Activated naive CD8-positive, alpha-beta T cell treated with anti-CD3 and anti-CD28 coated beads, Interleukin-2, amount 10 ng/mL, durations not matched to agents 7 days and 5 days (primary cell): Measurements from ENCODE around the gene APOF. TPM values are rescaled to one million over a fixed set of nuclear protein-coding genes. Genes with fewer than 3 reads are reported as not detected.
A peak's percentile ranks its signal among the peaks of the same experiment; 100 is the strongest.
"Not testable (repeated sequence)": the region's sequence is repeated elsewhere in the genome, so short reads cannot be mapped to it uniquely, and the experiment has no call there.

Source experiments
- ATAC-seq: fragments of 150-1000 bp; cut with Tn5 transposase; one replicate; pipeline ENCODE4 v1.10.0; 2021; ENCODE audit warnings: low read depth, moderate library complexity
- POLR2A ChIA-PET: fragments of 350-600 bp; sonication (Branson Sonifier 250); formaldehyde crosslinking; loops from one replicate; lab custom pipeline; 2021; ENCODE audit warnings: antibody characterized with exemption; lab: Charles Lee
- DNase-seq: peaks from one replicate; pipeline ENCODE4 v3.0.0; 2021
- H3K27ac Mint-ChIP-seq: one replicate; pipeline ENCODE4 v1.8.0; 2022; ENCODE audit warnings: mild to moderate bottlenecking, mixed read lengths
- H3K27me3 Mint-ChIP-seq: one replicate; pipeline ENCODE4 v1.8.0; 2022; ENCODE audit warnings: mild to moderate bottlenecking, moderate library complexity, mixed read lengths
- H3K36me3 Mint-ChIP-seq: one replicate; pipeline ENCODE4 v1.8.0; 2021; ENCODE audit warnings: mild to moderate bottlenecking, mixed read lengths
- H3K4me1 Mint-ChIP-seq: one replicate; pipeline ENCODE4 v1.8.0; 2021; ENCODE audit warnings: mixed read lengths
- H3K4me3 Mint-ChIP-seq: one replicate; pipeline ENCODE4 v1.8.0; 2022; ENCODE audit warnings: mild to moderate bottlenecking, moderate library complexity, mixed read lengths
- H3K9me3 Mint-ChIP-seq: one replicate; pipeline ENCODE4 v1.8.0; 2021; ENCODE audit warnings: mixed read lengths
- total RNA-seq, 2 experiments: library from RNA; stranded (reverse); gene quantifications; one replicate each; pipeline ENCODE4 v1.2.3, GENCODE V29; 2021

Gene APOF
- total RNA-seq, 2 experiments from 2014 or later: not detected

DNA sequence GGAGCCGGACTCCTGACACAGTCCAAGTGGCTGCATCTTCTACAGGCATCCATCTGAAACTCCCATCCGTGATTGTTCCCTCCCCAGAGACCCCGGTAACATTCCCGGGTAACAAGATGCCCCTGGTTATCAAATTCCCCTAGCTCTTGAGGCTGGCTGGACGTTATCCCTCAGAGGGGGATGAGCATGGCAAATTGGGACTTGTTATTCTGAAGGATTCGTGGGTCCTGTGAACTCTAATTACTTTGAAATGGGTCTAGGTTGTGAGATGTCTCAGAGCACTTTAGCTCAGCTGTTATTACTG lies 28.2 kb downstream of the APOF start:
- no peaks in the 10 kb centered on the region for H3K9me3 Mint-ChIP-seq
- POLR2A ChIA-PET: interaction anchor here (1.8 to 5.0 kb wide), 2 partner anchors 19 to 25 kb away, joined by 17 to 40 read pairs; partner anchors contain the start of genes CNPY2 and STAT2
- peaks cover 37% of the 10 kb centered on the region for H3K4me1 Mint-ChIP-seq

DNA sequence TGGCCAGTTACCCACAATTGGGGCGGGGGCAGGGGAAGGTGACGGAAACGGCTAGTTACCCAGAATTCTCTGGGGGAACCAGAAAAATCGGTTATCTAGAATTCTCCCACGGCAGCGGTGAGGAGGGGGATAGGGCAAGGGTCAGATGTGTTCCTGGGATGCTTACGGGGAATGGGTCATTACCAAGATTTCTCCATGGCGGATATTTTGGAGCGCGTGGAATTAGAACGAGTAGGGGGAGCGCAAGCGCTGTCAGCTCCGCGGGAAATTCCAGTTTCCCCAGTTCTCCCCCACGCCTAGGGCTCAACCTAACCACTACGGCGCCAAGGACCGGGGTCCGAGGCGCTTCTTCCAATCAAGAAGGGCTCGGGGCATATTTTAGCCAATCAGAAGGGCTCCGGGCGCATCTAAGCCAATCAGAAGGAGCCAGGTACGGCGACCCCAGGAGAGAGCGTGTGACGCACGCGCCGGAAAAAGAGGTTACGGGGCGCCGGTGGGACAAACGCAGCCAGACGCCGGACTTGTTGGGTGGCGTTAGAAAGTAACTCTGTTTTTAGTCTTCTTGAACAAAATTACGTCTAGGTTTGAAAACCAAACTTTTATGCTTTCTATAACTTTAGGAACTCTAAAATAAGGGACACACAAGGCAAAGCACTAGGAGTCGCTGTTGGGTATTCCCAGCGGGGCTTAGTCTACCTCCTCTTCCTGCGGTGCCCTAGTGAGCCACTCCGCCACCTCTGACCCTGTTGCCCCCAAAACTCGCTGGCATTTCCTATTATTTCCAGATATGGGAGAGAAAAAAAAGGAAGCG lies 28.8 kb downstream of the APOF start, which contains the start of gene PAN2:
TSS of gene PAN2 (minus strand) at position 322 of the 811 bp plus-strand sequence. CDS start 906 bp downstream, outside the sequence.
- DNase-seq (peak; percentile 89), ATAC-seq (peak; percentile 91)
- POLR2A ChIA-PET: interaction anchor here (0.6 to 5.0 kb wide), 7 partner anchors 9 to 131 kb away, joined by 3 to 40 read pairs (median 5); partner anchors contain the start of genes CNPY2 and STAT2
- Mint-ChIP-seq H3K36me3 (peaks cover 7% of the 10 kb centered on the region), H3K4me1 (peaks cover 32% of the 10 kb centered on the region), H3K9me3 (no peaks in the 10 kb centered on the region), H3K27me3 (no peaks in the 10 kb centered on the region), H3K4me3 (peak within 1 kb of the TSS; percentile 92), H3K27ac (peak within 1 kb of the TSS; percentile 94)

More for the DNA sequence above, 28.2 kb downstream of the APOF start:
- peak overlapping the region; percentile 94 for H3K27ac Mint-ChIP-seq
- H3K36me3 Mint-ChIP-seq: peaks cover 9% of the 10 kb centered on the region
- H3K4me3 Mint-ChIP-seq: peak overlapping the region; percentile 92
- DNase-seq (no peak), ATAC-seq (no peak)
- H3K27me3 Mint-ChIP-seq: no peaks in the 10 kb centered on the region

DNA sequence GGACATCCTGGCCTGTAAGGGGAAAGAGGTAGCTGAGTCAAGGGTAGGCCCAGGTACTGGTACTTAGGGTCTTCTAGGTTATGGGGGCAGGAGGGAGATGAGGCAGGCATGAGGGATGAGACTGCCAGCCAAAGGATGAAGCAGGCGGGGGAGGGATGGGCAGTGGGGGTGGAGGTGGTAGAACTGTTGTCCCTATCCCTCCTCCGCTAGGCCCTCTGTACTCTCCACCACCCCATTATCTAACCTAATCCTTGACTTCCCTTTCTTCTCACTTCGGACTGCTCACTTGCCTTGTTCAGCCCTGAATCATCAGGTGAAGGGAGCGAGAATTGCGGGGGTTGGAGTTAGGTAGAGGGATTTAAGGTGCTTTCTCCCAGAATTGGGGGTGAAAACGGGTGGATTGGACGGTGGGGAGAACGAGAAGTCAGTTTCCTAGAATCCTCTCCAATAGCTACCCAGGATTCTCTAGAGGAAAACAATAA lies 29.4 kb downstream of the APOF start:
- ATAC-seq: peak; percentile 2
- Mint-ChIP-seq H3K36me3 (peaks cover 5% of the 10 kb centered on the region), H3K4me1 (peaks cover 26% of the 10 kb centered on the region), H3K9me3 (no peaks in the 10 kb centered on the region), H3K27ac (peak overlapping the region; percentile 94), H3K4me3 (peak overlapping the region; percentile 92), H3K27me3 (no peaks in the 10 kb centered on the region)
- DNase-seq: no peak
- POLR2A ChIA-PET: interaction anchor here (0.6 to 5.0 kb wide), 8 partner anchors 10 to 132 kb away, joined by 3 to 40 read pairs (median 4); partner anchors contain the start of genes CNPY2, CS and STAT2

DNA sequence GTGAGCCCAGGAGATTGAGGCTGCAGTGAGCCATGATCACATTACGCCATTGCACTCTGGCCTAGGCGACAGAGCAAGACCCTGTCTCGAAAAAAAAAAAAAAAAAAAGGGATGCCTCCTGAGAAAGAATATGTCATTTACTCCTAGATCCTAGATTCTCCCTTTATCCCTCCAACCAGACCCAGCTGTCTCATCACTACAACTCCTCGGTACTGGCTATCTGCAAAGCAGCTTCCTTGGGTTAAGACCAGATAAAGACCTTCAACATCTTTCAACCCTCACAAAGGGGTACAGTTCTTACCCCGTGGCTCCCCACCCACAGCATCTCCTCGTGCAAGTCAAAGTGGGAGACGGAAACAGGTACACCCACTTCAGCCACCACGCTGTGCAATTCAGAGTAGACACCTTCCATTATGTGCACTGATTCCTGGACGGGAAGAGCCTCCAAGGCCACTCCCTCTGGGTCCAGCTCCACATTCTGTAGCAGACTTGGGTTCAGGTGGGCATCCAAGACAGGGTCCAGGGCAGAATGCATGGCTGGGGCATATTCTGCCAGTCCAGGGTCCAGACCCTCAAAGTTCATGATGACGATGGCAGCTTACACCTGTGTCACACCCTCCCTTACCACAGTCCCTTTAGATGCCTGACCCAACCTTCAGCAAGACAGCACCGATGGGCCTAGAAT lies 30.0 kb downstream of the APOF start:
- ATAC-seq (no peak), DNase-seq (no peak)
- H3K36me3 Mint-ChIP-seq: peaks cover 5% of the 10 kb centered on the region
- peak overlapping the region; percentile 92 for H3K4me3 Mint-ChIP-seq
- H3K9me3 Mint-ChIP-seq: no peaks in the 10 kb centered on the region
- no peaks in the 10 kb centered on the region for H3K27me3 Mint-ChIP-seq
- H3K4me1 Mint-ChIP-seq: peaks cover 23% of the 10 kb centered on the region
- POLR2A ChIA-PET: interaction anchor here (0.8 to 5.0 kb wide), 8 partner anchors 11 to 33 kb away, joined by 3 to 40 read pairs (median 8); partner anchors contain the start of genes CNPY2, CS and STAT2
- H3K27ac Mint-ChIP-seq: peak overlapping the region; percentile 94

DNA sequence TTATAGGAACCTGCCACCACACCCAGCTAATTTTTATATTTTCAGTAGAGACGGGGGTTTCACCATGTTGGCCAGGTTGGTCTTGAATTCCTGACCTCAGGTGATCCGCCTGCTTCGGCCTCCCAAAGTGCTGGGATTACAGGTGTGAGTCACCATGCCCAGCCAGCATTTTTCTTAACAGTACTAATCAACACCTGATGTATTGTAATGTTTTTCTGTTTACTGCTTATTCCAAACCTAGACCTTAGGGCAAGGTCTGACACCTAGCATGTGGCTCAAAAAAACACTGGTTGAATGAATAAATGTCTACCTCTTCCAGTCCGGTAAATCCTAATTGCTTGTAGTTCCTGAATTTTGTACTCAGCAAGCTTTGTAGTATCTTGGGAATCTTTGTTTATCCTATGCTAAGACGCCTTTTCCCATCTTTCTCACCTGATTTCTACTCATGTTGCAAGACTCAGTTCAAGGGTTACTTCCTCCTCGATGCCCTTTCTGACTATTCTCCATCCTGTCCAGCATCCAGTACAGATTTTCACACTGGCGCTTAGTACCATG lies 31.6 kb downstream of the APOF start:
- H3K9me3 Mint-ChIP-seq: no peaks in the 10 kb centered on the region
- peak overlapping the region; percentile 17 for H3K27ac Mint-ChIP-seq
- H3K4me1 Mint-ChIP-seq: peaks cover 16% of the 10 kb centered on the region
- no peak for DNase-seq
- POLR2A ChIA-PET: interaction anchor here (2.1 kb wide), 1 partner anchor 29 kb away, joined by 4 read pairs; the partner anchor contains the start of gene STAT2
- H3K36me3 Mint-ChIP-seq: peaks cover 9% of the 10 kb centered on the region
- H3K4me3 Mint-ChIP-seq: no peak overlapping the region
- H3K27me3 Mint-ChIP-seq: no peaks in the 10 kb centered on the region
- no peak for ATAC-seq

DNA sequence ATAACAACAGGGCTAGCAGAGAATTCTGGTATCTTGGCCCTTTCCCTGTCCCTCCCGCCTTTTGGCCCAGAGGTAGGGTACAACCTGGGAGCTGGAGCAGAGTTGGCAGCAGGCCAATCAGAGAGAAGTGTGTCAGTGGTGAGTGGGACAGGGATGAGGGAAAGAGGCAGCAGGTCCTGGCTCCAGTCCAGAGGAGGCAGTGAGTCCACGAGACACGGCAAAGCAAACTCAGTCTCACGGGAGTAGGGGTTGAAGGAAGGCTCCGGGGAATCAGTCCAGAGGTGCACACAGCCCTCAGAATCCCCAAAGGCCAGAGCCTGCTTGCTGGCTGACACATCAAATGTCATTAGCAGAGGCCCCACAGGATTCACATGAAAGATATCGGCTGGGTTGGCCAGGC lies 36.1 kb downstream of the APOF start:
- H3K36me3 Mint-ChIP-seq: peaks cover 17% of the 10 kb centered on the region
- ATAC-seq: no peak

DNA sequence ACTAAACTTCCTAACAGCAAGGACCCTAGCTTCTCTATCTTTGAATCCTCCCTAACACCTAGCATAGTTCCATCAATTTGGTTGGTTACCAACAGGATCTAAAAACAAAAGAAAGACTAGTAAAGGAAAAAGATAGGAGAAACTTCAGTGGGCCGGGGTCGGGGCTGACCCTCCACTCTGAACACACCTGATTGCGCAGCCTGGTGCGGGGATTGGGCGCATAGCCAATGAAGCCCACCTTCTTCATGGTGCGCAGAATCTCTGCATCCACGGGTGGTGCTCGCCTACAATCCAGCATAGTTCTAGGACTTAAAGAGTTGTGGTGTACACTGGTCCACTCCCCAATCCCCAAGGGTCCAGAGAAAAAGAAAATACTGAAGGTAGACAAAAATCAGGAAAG lies 36.5 kb downstream of the APOF start:
- ATAC-seq (no peak), DNase-seq (no peak)
- peaks cover 15% of the 10 kb centered on the region for H3K36me3 Mint-ChIP-seq
- no peak overlapping the region for H3K4me3 Mint-ChIP-seq
- H3K27ac Mint-ChIP-seq: no peak overlapping the region
- H3K9me3 Mint-ChIP-seq: no peaks in the 10 kb centered on the region
- no peaks in the 10 kb centered on the region for H3K27me3 Mint-ChIP-seq
- peaks cover 10% of the 10 kb centered on the region for H3K4me1 Mint-ChIP-seq
- POLR2A ChIA-PET: interaction anchor here (0.6 to 0.8 kb wide), 2 partner anchors 10 to 1968 kb away, joined by 3 read pairs; partner anchors contain the start of gene CNPY2

More for the DNA sequence above, 36.1 kb downstream of the APOF start:
- DNase-seq: no peak
- POLR2A ChIA-PET: no interaction called here
- Mint-ChIP-seq H3K9me3 (no peaks in the 10 kb centered on the region), H3K27ac (no peak overlapping the region), H3K27me3 (no peaks in the 10 kb centered on the region), H3K4me1 (peaks cover 12% of the 10 kb centered on the region), H3K4me3 (no peak overlapping the region)

DNA sequence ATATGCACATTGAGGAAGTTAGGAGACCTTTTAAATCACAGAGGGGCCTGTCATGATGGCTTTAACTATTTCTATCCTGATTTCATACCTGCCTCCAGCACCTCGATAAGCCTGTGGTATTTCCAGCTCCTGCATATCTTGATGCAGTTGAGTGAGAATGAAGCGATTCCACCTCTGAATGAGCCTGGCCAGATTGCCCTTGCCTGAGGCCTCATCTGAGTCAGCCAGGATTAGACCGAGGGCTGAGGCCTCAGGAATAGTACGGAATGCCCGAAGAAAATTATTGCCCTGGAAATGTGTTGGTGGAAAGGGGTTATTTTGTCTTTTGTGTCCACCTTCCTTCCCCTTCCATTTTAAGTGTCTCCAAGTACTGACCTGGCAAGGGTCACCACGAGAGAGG lies 38.5 kb downstream of the APOF start:
- POLR2A ChIA-PET: interaction anchor here (0.9 to 1.3 kb wide), 2 partner anchors 15 to 36 kb away, joined by 3 read pairs; partner anchors contain the start of genes IL23A and STAT2
- peaks cover 10% of the 10 kb centered on the region for H3K4me1 Mint-ChIP-seq
- no peak overlapping the region for H3K4me3 Mint-ChIP-seq
- peaks cover 21% of the 10 kb centered on the region for H3K36me3 Mint-ChIP-seq
- no peaks in the 10 kb centered on the region for H3K27me3 Mint-ChIP-seq
- DNase-seq: no peak
- no peak for ATAC-seq
- H3K27ac Mint-ChIP-seq: no peak overlapping the region
- H3K9me3 Mint-ChIP-seq: no peaks in the 10 kb centered on the region

DNA sequence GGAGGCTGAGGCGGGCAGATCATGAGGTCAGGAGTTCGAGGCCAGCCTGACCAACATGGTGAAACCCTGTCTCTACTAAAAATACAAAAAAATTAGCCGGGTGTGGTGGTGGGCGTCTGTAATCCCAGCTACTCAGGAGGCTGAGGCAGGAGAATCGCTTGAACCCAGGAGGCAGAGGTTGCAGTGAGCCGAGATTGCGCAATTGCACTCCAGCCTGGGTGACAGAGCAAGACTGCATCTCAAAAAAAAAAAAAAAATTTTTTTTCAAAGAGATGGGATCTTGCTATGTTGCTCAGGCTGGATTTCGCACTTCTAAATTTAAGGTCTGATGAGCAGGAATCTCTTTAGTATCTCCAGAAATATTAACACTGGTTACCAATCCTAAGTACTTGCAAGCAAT lies 41.0 kb downstream of the APOF start:
- POLR2A ChIA-PET: interaction anchor here (0.7 to 1.5 kb wide), 4 partner anchors 11 to 317 kb away, joined by 3 to 4 read pairs (median 4); partner anchors contain the start of gene COQ10A
- not testable (repeated sequence) for H3K27ac Mint-ChIP-seq, DNase-seq, ATAC-seq, H3K4me3 Mint-ChIP-seq, H3K27me3 Mint-ChIP-seq, H3K4me1 Mint-ChIP-seq, H3K9me3 Mint-ChIP-seq
- peaks cover 20% of the 10 kb centered on the region for H3K36me3 Mint-ChIP-seq

DNA sequence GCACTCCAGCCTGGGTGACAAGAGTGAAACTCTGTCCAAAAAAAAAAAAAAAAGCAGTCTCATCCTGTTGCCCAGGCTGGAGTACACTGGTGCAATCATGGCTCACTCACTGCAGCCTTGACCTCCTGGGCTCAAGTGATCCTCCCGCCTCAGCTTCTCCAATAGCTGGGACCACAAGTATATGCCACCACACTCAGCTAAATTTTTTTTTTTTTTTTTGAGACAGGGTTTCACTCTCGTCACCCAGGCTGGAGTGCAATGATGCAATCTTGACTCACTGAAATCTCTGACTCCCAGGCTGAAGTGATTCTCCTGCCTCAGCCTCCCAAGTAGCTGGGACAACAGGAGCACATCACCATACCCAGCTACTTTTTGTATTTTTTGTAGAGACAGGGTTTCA lies 41.6 kb downstream of the APOF start:
- POLR2A ChIA-PET: interaction anchor here (0.7 to 1.5 kb wide), 7 partner anchors 12 to 317 kb away, joined by 3 to 6 read pairs (median 4); partner anchors contain the start of genes COQ10A and STAT2
- DNase-seq (no peak), ATAC-seq (no peak)
- Mint-ChIP-seq H3K27ac (no peak overlapping the region), H3K9me3 (no peaks in the 10 kb centered on the region), H3K36me3 (peaks cover 20% of the 10 kb centered on the region), H3K4me3 (no peak overlapping the region), H3K27me3 (no peaks in the 10 kb centered on the region), H3K4me1 (peaks cover 9% of the 10 kb centered on the region)

DNA sequence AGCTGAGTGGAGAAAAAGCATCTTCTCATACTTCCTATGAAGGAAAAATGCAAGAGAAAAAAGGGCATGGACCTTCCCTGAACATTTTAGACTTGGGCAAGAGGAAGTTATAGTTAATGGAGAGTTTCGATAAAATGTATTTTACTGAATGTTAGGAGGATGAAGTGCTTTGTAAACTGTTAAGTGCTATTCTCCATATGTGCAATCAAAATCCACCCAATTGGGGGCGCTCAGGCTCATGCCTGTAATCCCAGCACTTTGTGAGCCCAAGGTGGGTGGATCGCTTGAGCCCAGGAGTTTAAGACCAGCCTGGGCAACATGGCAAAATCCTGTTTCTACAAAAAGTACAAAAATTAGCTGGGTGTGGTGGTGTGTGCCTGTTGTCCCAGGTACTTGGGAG lies 45.0 kb downstream of the APOF start:
- H3K27ac Mint-ChIP-seq: no peak overlapping the region
- peaks cover 9% of the 10 kb centered on the region for H3K4me1 Mint-ChIP-seq
- no peaks in the 10 kb centered on the region for H3K9me3 Mint-ChIP-seq
- ATAC-seq: no peak
- POLR2A ChIA-PET: interaction anchor here (4.0 kb wide), 1 partner anchor 42 kb away, joined by 52 read pairs; the partner anchor contains the start of gene STAT2
- H3K4me3 Mint-ChIP-seq: no peak overlapping the region
- H3K27me3 Mint-ChIP-seq: no peaks in the 10 kb centered on the region
- peaks cover 13% of the 10 kb centered on the region for H3K36me3 Mint-ChIP-seq
- DNase-seq: no peak

DNA sequence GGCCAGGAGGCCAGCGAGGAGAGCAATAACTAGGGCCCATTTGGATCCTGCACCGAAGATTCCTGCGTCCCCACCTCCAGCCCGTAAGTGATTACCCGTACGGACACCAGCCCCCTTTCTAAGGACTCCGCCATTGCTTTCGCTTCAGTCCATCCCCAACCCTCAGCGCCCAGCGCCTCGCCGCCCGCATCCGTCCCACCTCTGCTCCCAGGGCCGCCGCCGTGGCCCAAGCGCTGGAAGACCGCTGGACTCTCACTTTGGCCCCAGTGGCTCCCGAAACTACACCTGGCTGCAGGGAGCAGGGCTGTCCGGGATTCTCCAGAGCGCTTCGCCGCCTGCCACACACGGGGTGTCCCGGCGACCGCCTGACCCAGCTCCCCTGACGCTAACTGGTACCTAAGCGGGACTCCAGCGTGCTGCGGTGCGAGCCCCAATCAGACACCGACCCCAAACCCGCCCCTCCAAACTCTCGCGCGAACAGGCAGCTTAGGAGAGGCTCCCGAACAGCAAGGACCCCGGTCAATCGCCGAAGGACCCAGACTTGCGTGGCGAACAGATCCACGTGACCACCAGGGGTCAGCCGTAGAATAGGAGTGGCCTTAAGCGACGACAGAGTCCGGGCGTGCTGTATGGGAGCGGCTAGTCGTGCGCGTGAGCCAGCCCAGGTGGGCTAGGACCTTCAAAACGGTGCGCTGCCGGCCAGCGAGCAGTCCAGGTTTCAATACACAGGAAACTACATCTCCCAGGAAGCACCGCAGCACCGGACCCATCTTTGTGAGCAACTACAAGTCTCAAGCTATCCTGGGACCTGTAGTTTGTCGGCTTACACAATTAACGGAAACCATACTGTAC lies 46.8 kb downstream of the APOF start, which contains the start of gene CNPY2:
TSS of gene CNPY2 (minus strand) at position 367 of the 852 bp plus-strand sequence. CDS start 771 bp downstream, outside the sequence.
- Mint-ChIP-seq H3K27me3 (no peaks in the 10 kb centered on the region), H3K4me3 (peak within 1 kb of the TSS; percentile 97), H3K9me3 (no peaks in the 10 kb centered on the region), H3K27ac (peak within 1 kb of the TSS; percentile 97), H3K36me3 (peaks cover 13% of the 10 kb centered on the region), H3K4me1 (peaks cover 9% of the 10 kb centered on the region)
- DNase-seq (peak; percentile 91), ATAC-seq (peak; percentile 93)
- POLR2A ChIA-PET: interaction anchor here (0.6 to 4.0 kb wide), 29 partner anchors 10 to 1429 kb away, joined by 3 to 52 read pairs (median 3); partner anchors contain the start of genes IL23A, MYL6, PAN2 and RNF41
